OCI-LY1 (cell line): ENCODE results near the gene AVP.

ENCODE experiments used
- H2AFZ ChIP-seq: fragments of 200-600 bp; sonication (generic), shearing (Covaris generic); 2 replicates; pipeline ENCODE4 v1.6.0; 2014; ENCODE audit warnings: antibody characterized with exemption, mild to moderate bottlenecking, low read length
- H3F3A ChIP-seq: fragments of 200-600 bp; sonication (generic), shearing (Covaris generic); 2 replicates; pipeline ENCODE4 v1.6.0; 2014; ENCODE audit warnings: mild to moderate bottlenecking, antibody characterized with exemption, low read length, moderate library complexity; ENCODE audit not compliant: insufficient read depth
- H3K27ac ChIP-seq: fragments of 200-600 bp; sonication (generic); 2 replicates; pipeline ENCODE4 v1.5.1; 2014; ENCODE audit warnings: low read length, mixed run types, mild to moderate bottlenecking, low read depth; ENCODE audit not compliant: poor library complexity, severe bottlenecking
- H3K27me3 ChIP-seq: fragments of 200-600 bp; sonication (generic); 2 replicates; pipeline ENCODE4 v1.6.0; 2014; ENCODE audit warnings: antibody characterized with exemption, mild to moderate bottlenecking, low read length, moderate library complexity; ENCODE audit not compliant: insufficient read depth
- H3K36me3 ChIP-seq: fragments of 200-600 bp; sonication (generic); 2 replicates; pipeline ENCODE4 v1.6.1; 2014; ENCODE audit warnings: mild to moderate bottlenecking, antibody characterized with exemption, low read length, moderate library complexity, mixed read lengths; ENCODE audit not compliant: insufficient read depth
- H3K4me1 ChIP-seq: fragments of 200-600 bp; sonication (generic); 2 replicates; pipeline ENCODE4 v1.5.1; 2014; ENCODE audit warnings: mild to moderate bottlenecking, low read length, moderate library complexity; ENCODE audit not compliant: insufficient read depth, severe bottlenecking
- H3K4me2 ChIP-seq: fragments of 200-600 bp; sonication (generic), shearing (Covaris generic); 2 replicates; pipeline ENCODE4 v1.6.1; 2014; ENCODE audit warnings: low read length
- H3K4me3 ChIP-seq: fragments of 200-600 bp; sonication (generic); 2 replicates; pipeline ENCODE4 v1.5.1; 2014; ENCODE audit warnings: low read length, low read depth, mild to moderate bottlenecking, mixed read lengths; ENCODE audit not compliant: poor library complexity, severe bottlenecking
- H3K79me2 ChIP-seq: fragments of 200-600 bp; shearing (Covaris generic); 2 replicates; pipeline ENCODE4 v1.6.1; 2016; ENCODE audit warnings: mixed run types, low read length, mixed read lengths; ENCODE audit not compliant: insufficient read depth
- H3K9ac ChIP-seq: fragments of 200-600 bp; sonication (generic), shearing (Covaris generic); 2 replicates; pipeline ENCODE4 v1.6.1; 2014; ENCODE audit warnings: mild to moderate bottlenecking, low read length, mixed read lengths
- H3K9me2 ChIP-seq: fragments of 200-600 bp; sonication (generic), shearing (Covaris generic); 2 replicates; pipeline ENCODE4 v1.6.1; 2014; ENCODE audit warnings: low read depth, mild to moderate bottlenecking, low read length, mixed read lengths
- H3K9me3 ChIP-seq: fragments of 200-600 bp; shearing (Covaris generic); 2 replicates; pipeline ENCODE4 v1.6.1; 2014; ENCODE audit warnings: low read length, mixed read lengths
- H4K20me1 ChIP-seq: fragments of 200-600 bp; sonication (generic), shearing (Covaris generic); 2 replicates; pipeline ENCODE4 v1.6.0; 2016; ENCODE audit warnings: mild to moderate bottlenecking, low read length; ENCODE audit not compliant: insufficient read depth
- EZH2 ChIP-seq: fragments of 200-600 bp; sonication (generic), shearing (Covaris generic); IDR thresholded peaks from 2 replicates; pipeline ENCODE4 v1.8.0; 2017; ENCODE audit warnings: borderline replicate concordance, mixed run types, mild to moderate bottlenecking, antibody characterized with exemption, low read length, moderate library complexity, mixed read lengths
- TF ChIP-seq, protein P1 (sequence below): fragments of 200-600 bp; sonication (generic), shearing (Covaris generic); IDR thresholded peaks from 2 replicates; pipeline ENCODE4 v1.5.1; 2017; ENCODE audit warnings: mild to moderate bottlenecking, antibody characterized with exemption, low read length, moderate library complexity, mixed read lengths

Gene AVP

DNA sequence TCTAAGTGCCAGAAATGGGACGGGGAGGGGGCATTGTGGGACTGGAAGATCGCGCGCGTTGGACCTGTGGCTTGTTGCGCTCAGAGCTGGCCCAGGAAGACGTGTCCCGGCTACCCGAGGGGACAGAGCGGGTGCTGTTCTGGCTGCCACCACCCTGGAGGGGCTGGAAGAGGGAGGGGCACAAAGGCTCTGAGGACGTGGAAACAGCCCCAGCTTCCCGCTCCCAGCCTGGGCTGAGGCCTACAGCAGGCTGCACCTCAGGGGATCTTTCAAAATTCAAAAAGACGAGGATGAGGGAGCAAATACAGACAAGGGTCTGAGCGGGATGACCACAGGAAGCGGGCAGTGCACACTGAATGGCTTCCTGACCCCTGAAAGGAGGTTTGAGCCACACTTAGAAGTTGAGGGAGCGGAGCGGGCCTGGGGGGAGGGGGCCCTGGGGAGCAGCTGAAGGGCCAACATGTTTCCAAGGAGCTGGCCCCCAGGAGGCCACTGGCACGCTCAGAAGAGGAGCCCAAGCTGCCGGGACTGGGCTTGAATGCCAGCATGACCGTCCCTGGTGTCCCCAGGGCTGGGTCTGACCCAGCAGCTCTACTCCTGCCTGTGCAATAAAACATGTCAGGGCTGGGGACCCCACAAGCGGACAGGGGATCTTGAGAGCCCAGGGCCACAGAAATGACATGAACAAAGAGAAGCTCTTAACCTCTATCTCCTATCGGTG is 11.8 kb downstream of the AVP start:
- no peaks in the 10 kb centered on the region for H3K79me2 ChIP-seq
- no peaks in the 10 kb centered on the region for H3K4me1 ChIP-seq
- no peaks in the 10 kb centered on the region for H3K9me2 ChIP-seq
- H3K27me3 ChIP-seq: no peaks in the 10 kb centered on the region; the same call in 1 of the 2 replicates
- H3F3A ChIP-seq: no peaks in the 10 kb centered on the region
- no peaks in the 10 kb centered on the region for H3K9me3 ChIP-seq
- H3K9ac ChIP-seq: no peak overlapping the region
- TF ChIP-seq EZH2: no peak
- TF ChIP-seq, protein P1, sequence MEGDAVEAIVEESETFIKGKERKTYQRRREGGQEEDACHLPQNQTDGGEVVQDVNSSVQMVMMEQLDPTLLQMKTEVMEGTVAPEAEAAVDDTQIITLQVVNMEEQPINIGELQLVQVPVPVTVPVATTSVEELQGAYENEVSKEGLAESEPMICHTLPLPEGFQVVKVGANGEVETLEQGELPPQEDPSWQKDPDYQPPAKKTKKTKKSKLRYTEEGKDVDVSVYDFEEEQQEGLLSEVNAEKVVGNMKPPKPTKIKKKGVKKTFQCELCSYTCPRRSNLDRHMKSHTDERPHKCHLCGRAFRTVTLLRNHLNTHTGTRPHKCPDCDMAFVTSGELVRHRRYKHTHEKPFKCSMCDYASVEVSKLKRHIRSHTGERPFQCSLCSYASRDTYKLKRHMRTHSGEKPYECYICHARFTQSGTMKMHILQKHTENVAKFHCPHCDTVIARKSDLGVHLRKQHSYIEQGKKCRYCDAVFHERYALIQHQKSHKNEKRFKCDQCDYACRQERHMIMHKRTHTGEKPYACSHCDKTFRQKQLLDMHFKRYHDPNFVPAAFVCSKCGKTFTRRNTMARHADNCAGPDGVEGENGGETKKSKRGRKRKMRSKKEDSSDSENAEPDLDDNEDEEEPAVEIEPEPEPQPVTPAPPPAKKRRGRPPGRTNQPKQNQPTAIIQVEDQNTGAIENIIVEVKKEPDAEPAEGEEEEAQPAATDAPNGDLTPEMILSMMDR: no peak
- H3K27ac ChIP-seq: no peak overlapping the region
- no peak overlapping the region for H3K4me3 ChIP-seq
- H2AFZ ChIP-seq: no peak overlapping the region
- H3K36me3 ChIP-seq: no peaks in the 10 kb centered on the region
- H3K4me2 ChIP-seq: no peak overlapping the region
- H4K20me1 ChIP-seq: no peaks in the 10 kb centered on the region

- Histone ChIP-seq H3K9ac (no peak within 1 kb of the TSS), H3K9me3 (no peaks in the 10 kb centered on the region), H3K79me2 (no peaks in the 10 kb centered on the region), H3K36me3 (no peaks in the 10 kb centered on the region), H3F3A (no peaks in the 10 kb centered on the region), H2AFZ (no peak within 1 kb of the TSS), H3K9me2 (no peaks in the 10 kb centered on the region), H3K4me2 (no peak within 1 kb of the TSS), H4K20me1 (no peaks in the 10 kb centered on the region), H3K27ac (no peak within 1 kb of the TSS), H3K4me3 (no peak within 1 kb of the TSS), H3K27me3 (no peaks in the 10 kb centered on the region; the same call in 1 of the 2 replicates), H3K4me1 (no peaks in the 10 kb centered on the region)
- no peak for TF ChIP-seq EZH2
- TF ChIP-seq, protein P1: no peak
Observed at GRCh38 chr20:3071610-3072529, 12.7 kb downstream of the AVP start, which contains the start of gene OXT. Gene OXT (plus strand): TSS chr20:3071620. CDS start chr20:3071656, 36 bp downstream.

DNA sequence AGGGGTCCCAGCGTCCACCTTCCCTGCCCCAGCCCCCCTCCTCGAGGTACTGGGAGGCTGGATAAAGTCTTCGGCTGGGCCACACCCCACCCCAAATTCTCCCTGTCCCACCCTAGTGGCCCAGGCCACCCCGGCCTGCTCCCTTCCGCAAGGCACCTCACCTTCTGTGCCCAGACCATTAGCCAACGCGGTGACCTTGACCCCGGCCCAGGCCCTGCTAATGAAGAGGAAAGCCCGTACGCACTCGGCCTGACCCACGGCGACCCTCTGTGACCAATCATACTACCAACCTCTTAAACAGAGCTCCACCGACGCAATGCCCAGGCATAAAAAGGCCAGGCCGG is 13.3 kb downstream of the AVP start:
- no peaks in the 10 kb centered on the region for H4K20me1 ChIP-seq
- no peaks in the 10 kb centered on the region for H3K36me3 ChIP-seq
- no peak overlapping the region for H3K27ac ChIP-seq
- H3K9me3 ChIP-seq: no peaks in the 10 kb centered on the region
- no peak for TF ChIP-seq EZH2
- H2AFZ ChIP-seq: no peak overlapping the region
- H3K9me2 ChIP-seq: no peaks in the 10 kb centered on the region
- H3F3A ChIP-seq: no peaks in the 10 kb centered on the region
- no peak overlapping the region for H3K9ac ChIP-seq
- H3K79me2 ChIP-seq: no peaks in the 10 kb centered on the region
- no peaks in the 10 kb centered on the region; the same call in 1 of the 2 replicates for H3K27me3 ChIP-seq
- no peak overlapping the region for H3K4me2 ChIP-seq
- no peaks in the 10 kb centered on the region for H3K4me1 ChIP-seq
- no peak overlapping the region for H3K4me3 ChIP-seq
